ENCODE results near the gene SERF2. TPM values are rescaled to one million over a fixed set of nuclear protein-coding genes. Genes with fewer than 3 reads are reported as not detected.
"Not testable (repeated sequence)": the region's sequence is repeated elsewhere in the genome, so short reads cannot be mapped to it uniquely, and the experiment has no call there.

SERF2 gene
- total and polyA plus RNA-seq, 2 of the 8 experiments (the other 6 are each of a cell fraction or from before 2014, with no cell fraction given) = 655 to 999 TPM

DNA sequence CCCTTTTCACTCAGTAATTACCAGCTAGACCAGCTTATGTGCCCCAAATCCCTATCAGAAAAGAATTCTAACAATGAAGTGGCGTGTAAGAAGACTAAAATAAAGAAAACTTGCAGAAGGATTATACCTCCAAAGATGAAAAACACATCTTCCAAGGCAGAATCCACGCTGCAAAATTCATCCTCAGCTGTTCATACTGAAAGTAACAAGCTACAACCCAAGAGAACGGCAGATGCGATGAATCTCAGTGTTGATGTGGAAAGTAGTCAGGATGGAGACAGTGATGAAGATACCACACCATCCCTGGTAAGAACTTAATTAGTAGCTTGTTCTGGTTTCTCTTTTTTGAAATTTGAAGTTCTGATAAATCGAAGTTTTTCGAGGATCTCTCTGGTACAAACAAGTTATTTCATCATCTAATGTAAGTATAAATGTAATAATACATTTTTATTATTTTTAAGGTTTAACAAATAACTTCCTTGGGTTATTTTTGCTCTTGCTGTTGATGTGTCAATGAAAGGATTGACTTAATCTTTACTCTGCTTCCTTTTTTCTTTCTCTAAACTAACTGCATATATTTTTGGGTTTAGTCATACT lies 36.0 kb downstream of the SERF2 start (continued):
- TF ChIP-seq HDAC2 (IDR thresholded peaks at IDR 0.05; ENCODE audit: borderline replicate concordance in 1 of 2, low read depth in 2 of 2, low read length in 2 of 2) = no peak
- no peak for TF ChIP-seq MAFK (IDR thresholded peaks at IDR 0.05; ENCODE audit: low read depth, low read length)
- no peak for TF ChIP-seq EZH2 (IDR thresholded peaks at IDR 0.05; ENCODE audit: low read depth, low read length, severe bottlenecking)

GRCh38 chr15:43829951-43830540 lies 37.9 kb downstream of the SERF2 start:
- H3K18ac ChIP-seq (ENCODE audit: extremely low read depth, low read length); H2AFZ ChIP-seq (ENCODE audit: low read length); DNase-seq (ENCODE audit: low read depth in 1 of 2, low spot score in 2 of 2); H3K9ac ChIP-seq (replicated peaks in 1 of 4; ENCODE audit: extremely low read depth in 1 of 4, low read depth in 3 of 4, low read length in 3 of 4); POLR2A ChIA-PET (ENCODE audit: partially characterized antibody); H4K91ac ChIP-seq (replicated peaks; ENCODE audit: insufficient read length, low read length); H2BK12ac ChIP-seq (ENCODE audit: low read depth, low read length); CTCF ChIA-PET (ENCODE audit: partially characterized antibody); FAIRE-seq; H3K4me2 ChIP-seq (ENCODE audit: insufficient read depth in 1 of 2, low read depth in 2 of 2, low read length in 2 of 2); H3K9me3 ChIP-seq (ENCODE audit: insufficient read depth in 2 of 2, low read depth in 1 of 2, low read length in 1 of 2); H3K4ac ChIP-seq (replicated peaks; ENCODE audit: insufficient read length, low read depth, low read length); H4K5ac ChIP-seq (ENCODE audit: insufficient read length, low read depth, low read length); H3K79me1 ChIP-seq (ENCODE audit: low read depth, low read length); H2BK120ac ChIP-seq (replicated peaks; ENCODE audit: low read depth, low read length); H4K8ac ChIP-seq (ENCODE audit: extremely low read depth, insufficient read depth, low read length); H2AK5ac ChIP-seq (ENCODE audit: low read depth, low read length); H3K4me1 ChIP-seq (replicated peaks in 1 of 4; ENCODE audit: control insufficient read depth in 3 of 4, insufficient read depth in 4 of 4, low read length in 3 of 4); H2BK5ac ChIP-seq (ENCODE audit: low read depth, low read length); H3K14ac ChIP-seq (ENCODE audit: insufficient read length); H3K36me3 ChIP-seq (ENCODE audit: control insufficient read depth in 2 of 4, insufficient read depth in 4 of 4, low read length in 3 of 4); H3K23ac ChIP-seq (ENCODE audit: insufficient read length); H3K56ac ChIP-seq (replicated peaks; ENCODE audit: insufficient read length, low read depth, low read length); H2BK15ac ChIP-seq (ENCODE audit: low read length); H4K20me1 ChIP-seq (replicated peaks in 1 of 2; ENCODE audit: control insufficient read depth in 1 of 2, insufficient read depth in 2 of 2, low read length in 2 of 2); H3K79me2 ChIP-seq (ENCODE audit: control insufficient read depth in 1 of 2, insufficient read depth in 2 of 2, low read length in 2 of 2); H3K27ac ChIP-seq (ENCODE audit: low read depth, low read length); H2BK20ac ChIP-seq (ENCODE audit: low read length); H3K4me3 ChIP-seq (ENCODE audit: extremely low read depth in 1 of 4, insufficient read depth in 2 of 4, low read depth in 3 of 4, low read length in 4 of 4); H3K23me2 ChIP-seq (ENCODE audit: low read depth, low read length): not testable (repeated sequence)
- peaks cover 0 to 14% (median 3%) of the 10 kb centered on the region in 4 experiments; a peak in 4 of 7 replicates for H3K27me3 ChIP-seq (replicated peaks in 1 of 4; ENCODE audit: control insufficient read depth in 3 of 4, extremely low read depth in 1 of 4, insufficient read depth in 3 of 4, low read length in 3 of 4)
- WGBS, 2 experiments (ENCODE audit: extremely low coverage in 1 of 2, insufficient coverage in 1 of 2, insufficient read length in 1 of 2, insufficient replicate concordance in 2 of 2, low coverage in 1 of 2, low lambda C conversion rate in 2 of 2, missing lambda C conversion rate in 1 of 2) = 89% methylated on average over 6 of the region's 9 CpGs; no CpG with 5 or more reads in 1 of the 2 experiments
